ENCODE measurements around the gene GID8.

Gene GID8

DNA sequence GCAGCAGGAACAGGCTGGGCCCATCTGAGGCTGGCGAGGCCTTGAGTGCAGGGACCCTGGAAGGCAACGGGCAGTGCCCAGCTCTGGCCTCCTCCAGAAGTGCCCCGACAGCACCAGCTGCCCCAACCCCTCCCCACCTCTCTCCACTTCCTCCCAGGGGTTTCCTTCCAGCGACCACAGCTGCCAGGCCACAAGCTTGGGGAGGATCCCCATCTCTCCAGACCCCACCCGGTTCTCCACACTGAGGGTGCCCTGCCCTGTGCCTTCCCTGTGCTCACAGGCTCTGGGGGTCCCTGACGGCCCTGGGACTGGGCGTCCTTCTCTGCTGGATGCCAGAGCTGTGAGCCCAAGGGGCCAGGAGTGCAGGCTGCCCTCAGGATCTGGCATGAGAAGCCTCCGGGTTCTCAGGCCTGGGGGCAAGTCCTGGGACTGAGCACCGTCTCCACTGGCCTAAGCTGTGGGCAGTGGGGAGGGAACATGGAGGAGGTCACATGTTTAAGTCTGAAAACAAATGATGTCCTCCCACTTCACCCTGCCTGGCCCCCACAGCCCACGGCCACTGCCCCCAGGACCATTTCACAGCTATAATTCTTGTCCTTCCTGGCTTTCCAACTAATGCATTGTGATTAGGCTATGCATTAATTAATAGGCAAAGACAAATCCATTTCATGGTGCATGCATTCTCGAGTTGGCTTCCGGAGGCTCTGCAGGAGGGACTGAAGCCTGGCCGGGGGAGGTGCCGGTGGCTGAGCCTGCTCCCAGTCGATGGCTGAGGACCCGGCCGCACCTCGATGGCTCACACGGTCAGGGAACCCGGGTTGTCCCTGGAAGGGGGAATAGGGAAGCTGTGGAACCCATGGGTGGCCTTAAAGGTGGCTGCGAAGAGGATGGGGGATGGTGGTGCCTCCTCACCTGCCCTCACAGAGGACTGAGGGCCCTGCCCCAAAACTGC, 44.5 kb downstream of the GID8 start:
- Mint-ChIP-seq H3K4me3 (no peak overlapping the region), H3K9me3 (no peaks in the 10 kb centered on the region), H3K4me1 (peaks cover 39% of the 10 kb centered on the region), H3K27ac (no peak overlapping the region), H3K36me3 (peaks cover 13% of the 10 kb centered on the region)
- DNase-seq (ENCODE audit: low spot score in 2 of 2) = no peak
- ATAC-seq = no peak

DNA sequence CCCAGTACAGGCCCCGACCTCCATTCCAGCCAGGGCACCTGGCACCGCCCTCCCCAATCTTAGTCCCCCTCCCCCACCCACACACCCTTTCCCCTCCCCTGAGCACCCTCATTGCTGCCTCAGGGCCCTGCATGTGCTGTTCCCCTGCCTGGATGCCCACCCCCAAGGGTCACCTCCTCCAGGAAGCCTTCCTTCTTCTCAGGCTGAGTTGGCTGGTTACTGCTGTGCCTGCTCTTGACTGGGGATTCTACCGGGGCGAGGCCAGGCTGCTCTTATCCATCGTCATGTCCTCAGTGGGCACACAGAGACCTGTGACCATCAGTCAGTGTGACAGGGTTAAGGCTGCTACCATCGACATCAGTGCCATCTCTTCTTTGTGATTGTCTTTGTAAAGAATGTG, 45.3 kb downstream of the GID8 start:
- Mint-ChIP-seq H3K4me1 (peaks cover 31% of the 10 kb centered on the region), H3K4me3 (no peak overlapping the region), H3K36me3 (peaks cover 13% of the 10 kb centered on the region), H3K9me3 (no peaks in the 10 kb centered on the region), H3K27ac (no peak overlapping the region)
- DNase-seq (ENCODE audit: low spot score in 2 of 2) = no peak
- no peak for ATAC-seq

DNA sequence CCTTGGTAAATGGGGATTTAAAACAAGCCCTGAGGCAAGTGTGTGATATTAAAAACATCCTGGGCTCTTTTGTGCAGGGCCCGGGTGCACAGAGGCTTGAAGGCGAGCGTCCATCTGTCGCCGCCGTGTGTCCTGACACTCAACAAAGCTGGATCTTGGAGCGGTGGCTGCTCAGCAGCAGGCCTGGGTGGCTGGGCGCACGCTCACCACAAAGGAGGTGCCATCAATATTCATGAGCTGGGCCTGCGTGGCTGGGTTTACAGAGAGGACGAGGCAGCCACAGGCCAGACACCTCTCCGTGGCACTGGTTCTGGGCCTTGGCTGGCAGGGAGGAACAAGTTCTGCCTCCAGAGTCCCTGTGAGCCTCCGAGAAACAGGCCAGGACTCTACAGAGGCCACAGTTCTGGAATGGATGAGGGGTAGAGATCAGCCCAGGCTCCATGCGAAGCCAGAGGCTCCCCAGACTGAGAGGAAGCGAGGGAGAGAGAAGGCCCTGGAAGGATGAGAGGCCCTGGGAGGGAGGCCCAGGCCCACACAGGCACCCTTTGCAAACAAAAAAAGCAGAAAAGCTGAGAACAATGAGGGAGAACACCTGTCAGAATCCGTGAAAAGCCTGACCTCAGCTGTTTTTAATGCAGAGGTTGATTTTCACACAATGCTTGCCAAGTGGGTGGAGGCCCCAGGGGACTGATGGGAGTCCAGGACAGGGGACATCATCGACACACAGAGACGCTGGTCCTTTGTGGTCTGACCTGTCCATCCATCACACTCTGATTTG, 46.9 kb downstream of the GID8 start:
- peaks cover 13% of the 10 kb centered on the region for H3K36me3 Mint-ChIP-seq
- DNase-seq (ENCODE audit: low spot score in 2 of 2) (no peak), ATAC-seq (no peak)
- no peak overlapping the region for H3K27ac Mint-ChIP-seq
- H3K9me3 Mint-ChIP-seq = no peaks in the 10 kb centered on the region
- peaks cover 35% of the 10 kb centered on the region for H3K4me1 Mint-ChIP-seq
- H3K4me3 Mint-ChIP-seq = no peak overlapping the region

DNA sequence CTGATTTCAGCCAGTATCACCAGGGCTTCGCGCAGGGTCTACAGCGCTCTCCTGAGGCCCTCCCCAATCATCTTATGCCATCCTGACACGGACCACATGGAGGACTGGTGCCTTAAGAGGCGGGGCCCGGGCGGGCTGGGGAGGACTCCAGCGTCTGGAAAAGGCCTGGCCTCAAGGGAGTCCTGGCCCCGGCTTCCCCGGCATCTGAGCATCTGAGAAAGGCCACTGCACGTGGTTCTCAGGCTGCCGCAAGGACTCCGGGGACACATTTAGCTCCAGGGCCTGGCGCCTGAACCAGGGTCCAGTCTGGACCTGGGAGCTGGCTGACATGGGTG, 47.5 kb downstream of the GID8 start:
- H3K4me3 Mint-ChIP-seq = no peak overlapping the region
- H3K27ac Mint-ChIP-seq = peak overlapping the region; percentile 80
- no peaks in the 10 kb centered on the region for H3K9me3 Mint-ChIP-seq
- peaks cover 13% of the 10 kb centered on the region for H3K36me3 Mint-ChIP-seq
- DNase-seq (ENCODE audit: low spot score in 2 of 2) (no peak), ATAC-seq (no peak)
- peaks cover 35% of the 10 kb centered on the region for H3K4me1 Mint-ChIP-seq

DNA sequence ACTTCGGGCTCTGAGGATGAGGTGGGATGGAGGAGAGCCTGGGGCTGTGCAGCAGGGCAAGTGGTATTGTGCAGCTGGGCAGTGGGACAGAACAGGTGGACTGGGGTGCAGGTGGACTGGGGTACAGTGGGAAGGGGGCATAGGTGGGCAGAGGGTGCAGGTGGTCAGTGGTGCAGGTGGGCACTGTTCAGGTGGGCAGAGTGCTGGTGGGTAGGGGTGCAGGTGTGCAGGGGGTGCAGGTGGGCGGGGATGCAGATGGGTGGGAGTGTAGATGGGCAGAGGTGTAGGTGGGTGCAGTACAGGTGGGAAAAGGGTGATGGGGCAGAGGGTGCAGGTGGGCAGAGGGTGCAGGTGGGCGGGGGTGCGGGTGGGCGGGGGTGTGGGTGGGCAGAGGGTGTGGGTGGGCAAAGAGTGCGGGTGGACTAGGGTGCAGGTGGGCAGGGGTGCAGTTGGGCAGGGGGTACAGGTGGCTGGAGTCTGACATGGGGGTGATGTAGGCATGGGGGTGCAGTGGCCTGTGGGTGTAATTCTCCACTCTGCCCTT, 48.4 kb downstream of the GID8 start:
- no peak for DNase-seq (ENCODE audit: low spot score in 2 of 2)
- Mint-ChIP-seq H3K36me3 (peaks cover 13% of the 10 kb centered on the region), H3K4me1 (peaks cover 29% of the 10 kb centered on the region), H3K27ac (peak overlapping the region; percentile 80), H3K4me3 (no peak overlapping the region), H3K9me3 (no peaks in the 10 kb centered on the region)
- ATAC-seq = no peak

DNA sequence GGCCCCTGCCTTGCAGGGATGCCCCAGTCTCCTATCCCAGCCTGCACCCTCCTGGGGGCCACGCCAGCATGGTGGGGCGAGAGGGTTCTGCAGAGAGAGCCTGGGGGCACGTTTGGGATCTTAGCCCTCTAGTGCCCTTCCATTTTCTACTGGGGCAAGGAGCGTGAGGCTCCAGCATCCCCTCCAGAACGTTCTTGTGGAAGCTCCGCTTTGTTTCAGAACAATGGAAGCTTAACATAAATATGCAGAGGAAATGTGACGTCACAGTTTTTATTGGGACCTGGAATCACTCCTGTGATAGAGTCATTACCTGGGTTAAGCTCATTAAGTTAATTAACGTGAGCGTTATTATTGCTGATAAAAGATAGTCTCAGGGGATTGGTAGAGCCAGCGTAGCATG, 49.2 kb downstream of the GID8 start:
- Mint-ChIP-seq H3K4me3 (no peak overlapping the region), H3K27ac (no peak overlapping the region), H3K36me3 (peaks cover 13% of the 10 kb centered on the region), H3K4me1 (peaks cover 21% of the 10 kb centered on the region), H3K9me3 (no peaks in the 10 kb centered on the region)
- ATAC-seq (no peak), DNase-seq (ENCODE audit: low spot score in 2 of 2) (no peak)

DNA sequence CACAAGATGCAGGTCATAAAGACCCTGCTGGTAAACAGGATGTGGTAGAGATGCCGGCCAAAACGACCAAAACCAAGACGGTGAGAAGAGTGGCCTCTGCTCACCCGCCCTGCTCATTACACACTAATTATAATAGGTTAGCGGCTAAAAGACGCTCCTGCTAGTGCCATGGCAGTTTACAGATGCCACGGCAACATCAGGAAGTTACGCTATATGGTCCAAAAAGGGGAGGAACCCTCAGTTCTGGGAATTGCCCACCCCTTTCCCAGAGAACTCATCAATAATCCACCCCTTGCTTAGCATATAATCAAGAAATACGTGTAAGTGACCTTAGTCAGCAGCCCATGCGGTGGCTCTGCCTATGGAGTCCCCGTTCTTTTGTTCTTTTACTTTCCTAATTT, 51.3 kb downstream of the GID8 start:
- Mint-ChIP-seq H3K4me1 (peaks cover 15% of the 10 kb centered on the region), H3K9me3 (no peaks in the 10 kb centered on the region), H3K36me3 (peaks cover 13% of the 10 kb centered on the region), H3K4me3 (peak overlapping the region; percentile 55), H3K27ac (peak overlapping the region; percentile 45)
- DNase-seq (ENCODE audit: low spot score in 2 of 2) (no peak), ATAC-seq (peak; percentile 45)

DNA sequence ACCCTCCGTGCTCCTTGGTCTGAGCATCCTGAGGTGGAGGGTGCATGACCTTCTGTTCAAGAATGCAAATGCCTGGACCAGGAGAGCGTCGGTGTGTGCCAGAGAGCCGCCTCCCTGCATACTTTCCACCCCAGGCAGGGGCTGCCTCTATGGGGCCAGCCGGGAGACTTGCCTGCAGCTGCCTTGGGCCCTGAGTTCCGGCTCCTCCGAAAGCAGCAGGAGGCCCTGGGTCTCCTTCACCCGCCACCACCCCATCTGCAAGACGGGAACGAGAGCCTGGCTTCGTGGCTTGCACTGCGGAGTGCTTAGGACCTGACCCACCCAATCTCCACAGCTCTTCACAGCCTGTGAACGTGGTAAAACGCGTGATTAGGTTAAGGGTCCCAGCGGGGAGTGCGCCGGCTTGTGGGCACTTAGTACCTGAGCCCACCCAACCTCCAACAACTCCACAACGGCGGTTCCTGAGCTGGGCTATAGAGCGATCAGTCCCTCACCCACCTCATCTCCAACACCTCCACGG, 52.4 kb downstream of the GID8 start:
- no peak for ATAC-seq
- Mint-ChIP-seq H3K36me3 (peaks cover 13% of the 10 kb centered on the region), H3K4me3 (no peak overlapping the region), H3K27ac (no peak overlapping the region), H3K9me3 (no peaks in the 10 kb centered on the region), H3K4me1 (peaks cover 15% of the 10 kb centered on the region)
- DNase-seq (ENCODE audit: low spot score in 2 of 2) = no peak

DNA sequence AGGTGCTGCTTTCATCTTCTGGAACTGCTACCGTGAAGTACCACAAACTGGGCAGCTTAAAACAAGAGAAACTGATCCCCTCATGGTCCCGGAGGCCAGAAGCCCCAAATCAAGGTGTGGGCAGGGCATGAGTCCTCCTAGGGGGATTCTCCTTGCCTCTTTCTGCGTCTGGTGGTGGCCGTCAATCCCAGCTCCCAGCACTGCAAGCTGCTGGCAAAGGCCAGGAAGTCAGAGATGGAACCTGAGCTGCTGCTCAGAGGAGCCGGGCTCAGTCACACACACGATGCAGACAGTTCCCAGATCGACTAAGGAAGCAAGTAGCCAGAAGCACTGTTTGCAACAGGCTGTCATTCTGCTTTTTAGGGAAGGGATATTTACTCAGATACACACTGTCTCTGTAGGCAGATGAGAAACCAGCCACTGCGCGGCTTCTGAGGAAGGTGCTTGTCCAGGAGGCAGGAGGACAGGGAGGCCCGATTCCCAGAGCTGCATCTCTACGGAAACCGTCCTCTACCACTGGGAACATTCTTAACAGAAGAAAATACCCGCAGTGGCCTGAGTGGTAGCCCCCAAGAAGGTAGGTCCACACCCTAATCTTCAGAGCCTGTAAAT, 53.4 kb downstream of the GID8 start:
- DNase-seq (ENCODE audit: low spot score in 2 of 2) (no peak), ATAC-seq (no peak)
- no peaks in the 10 kb centered on the region for H3K9me3 Mint-ChIP-seq
- no peak overlapping the region for H3K4me3 Mint-ChIP-seq
- peaks cover 9% of the 10 kb centered on the region for H3K4me1 Mint-ChIP-seq
- peaks cover 7% of the 10 kb centered on the region for H3K36me3 Mint-ChIP-seq
- no peak overlapping the region for H3K27ac Mint-ChIP-seq

DNA sequence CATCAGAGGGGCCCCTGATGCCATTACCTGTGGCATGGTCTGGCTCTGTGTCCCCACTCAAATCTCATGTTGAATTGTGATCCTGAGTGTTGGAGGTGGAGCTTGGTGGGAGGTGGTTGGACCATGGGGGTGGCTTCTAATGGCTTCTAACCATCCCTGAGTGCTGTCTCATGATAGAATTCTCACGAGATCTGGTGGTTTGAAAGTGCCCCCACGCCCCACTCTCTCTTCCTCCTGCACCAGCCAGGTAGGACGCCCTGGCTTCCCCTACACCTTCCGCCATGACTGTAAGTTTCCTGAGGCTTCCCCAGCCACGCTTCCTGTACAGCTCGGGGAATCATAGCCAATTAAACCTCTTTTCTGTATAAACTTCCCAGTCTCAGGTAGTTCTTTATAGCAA, 53.9 kb downstream of the GID8 start:
- peaks cover 9% of the 10 kb centered on the region for H3K4me1 Mint-ChIP-seq
- H3K36me3 Mint-ChIP-seq = peaks cover 2% of the 10 kb centered on the region

DNA sequence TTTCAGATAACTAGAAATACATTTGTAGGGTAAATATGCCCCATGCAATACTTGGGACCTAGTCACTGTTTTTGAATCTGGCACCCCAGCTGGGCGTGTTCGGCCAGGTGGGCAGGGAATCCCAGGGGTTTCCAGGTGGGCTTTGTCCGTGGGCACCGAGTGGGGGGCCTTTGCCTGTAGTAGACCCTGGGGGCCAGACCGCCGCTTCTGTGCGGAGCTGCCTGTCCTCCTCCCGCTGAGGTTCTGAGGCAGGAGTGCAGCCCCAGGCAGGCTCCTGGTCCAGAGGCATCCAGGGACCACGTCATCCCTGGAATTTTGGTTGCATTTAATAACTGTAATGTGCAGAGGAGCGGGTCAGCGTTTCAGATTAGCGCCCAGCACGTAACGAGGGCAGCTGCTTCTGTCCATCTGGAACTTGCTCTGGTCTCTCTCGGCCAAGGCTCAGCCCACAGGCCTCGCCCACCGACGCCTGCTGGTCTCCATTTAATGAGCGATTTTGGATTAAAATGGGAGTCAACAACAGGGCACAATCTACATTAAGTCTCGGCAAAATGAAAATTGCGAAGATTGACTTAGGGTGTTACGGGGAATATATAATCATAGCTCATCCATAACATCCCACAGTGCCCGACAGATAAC, 56.0 kb downstream of the GID8 start:
- DNase-seq (ENCODE audit: low spot score in 2 of 2) (no peak), ATAC-seq (no peak)
- no peaks in the 10 kb centered on the region for H3K36me3 Mint-ChIP-seq
- peaks cover 18% of the 10 kb centered on the region for H3K4me1 Mint-ChIP-seq
- H3K4me3 Mint-ChIP-seq = no peak overlapping the region
- no peak overlapping the region for H3K27ac Mint-ChIP-seq
- no peaks in the 10 kb centered on the region for H3K9me3 Mint-ChIP-seq

More for the DNA sequence above, 53.9 kb downstream of the GID8 start:
- DNase-seq (ENCODE audit: low spot score in 2 of 2) (no peak), ATAC-seq (no peak)
- Mint-ChIP-seq H3K9me3 (no peaks in the 10 kb centered on the region), H3K4me3 (no peak overlapping the region), H3K27ac (no peak overlapping the region)

DNA sequence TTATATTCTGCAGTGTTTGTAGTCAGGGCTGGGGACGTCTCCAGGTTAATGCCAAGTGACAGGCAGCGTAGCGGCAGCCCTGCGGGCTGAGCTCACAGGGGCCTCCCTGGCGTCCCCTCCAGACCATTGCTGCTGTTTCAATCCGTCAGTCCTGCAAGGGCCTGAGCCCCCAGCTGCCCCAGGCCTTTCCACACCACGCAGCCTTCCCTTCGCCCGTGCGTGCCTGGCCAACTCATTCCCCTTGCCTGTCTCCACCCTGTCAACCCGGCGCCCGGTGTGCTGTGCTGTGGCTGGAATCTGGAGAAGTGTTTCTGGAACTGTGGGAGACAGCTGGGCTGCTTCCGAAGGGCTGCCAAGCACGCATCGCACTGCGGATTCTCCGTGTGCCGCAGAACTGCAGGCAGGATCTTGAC, 56.9 kb downstream of the GID8 start:
- no peaks in the 10 kb centered on the region for H3K9me3 Mint-ChIP-seq
- H3K36me3 Mint-ChIP-seq = no peaks in the 10 kb centered on the region
- H3K4me1 Mint-ChIP-seq = peaks cover 11% of the 10 kb centered on the region
- ATAC-seq (no peak), DNase-seq (ENCODE audit: low spot score in 2 of 2) (no peak)
- H3K4me3 Mint-ChIP-seq = no peak overlapping the region
- no peak overlapping the region for H3K27ac Mint-ChIP-seq

DNA sequence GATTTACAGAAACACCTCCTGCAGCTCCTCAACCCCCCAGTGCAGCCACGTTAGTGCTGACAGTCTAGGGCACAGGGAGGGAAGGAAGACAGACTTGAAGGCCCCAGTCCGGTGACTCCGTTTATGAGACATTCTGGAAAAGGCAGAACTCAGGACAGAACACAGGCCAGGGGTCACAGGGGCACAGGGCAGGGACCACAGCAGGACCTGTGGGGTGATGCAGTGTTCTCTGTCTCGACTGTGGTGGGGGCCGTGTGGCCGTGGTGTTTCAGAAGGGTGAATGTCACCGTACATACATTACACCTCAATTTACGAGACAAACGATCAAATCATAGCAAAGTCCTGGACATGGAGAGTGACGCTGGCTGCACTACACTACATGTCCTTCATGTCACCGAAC, 57.5 kb downstream of the GID8 start:
- DNase-seq (ENCODE audit: low spot score in 2 of 2) = no peak
- Mint-ChIP-seq H3K27ac (no peak overlapping the region), H3K4me1 (peaks cover 11% of the 10 kb centered on the region), H3K9me3 (no peaks in the 10 kb centered on the region), H3K4me3 (no peak overlapping the region), H3K36me3 (no peaks in the 10 kb centered on the region)
- no peak for ATAC-seq

DNA sequence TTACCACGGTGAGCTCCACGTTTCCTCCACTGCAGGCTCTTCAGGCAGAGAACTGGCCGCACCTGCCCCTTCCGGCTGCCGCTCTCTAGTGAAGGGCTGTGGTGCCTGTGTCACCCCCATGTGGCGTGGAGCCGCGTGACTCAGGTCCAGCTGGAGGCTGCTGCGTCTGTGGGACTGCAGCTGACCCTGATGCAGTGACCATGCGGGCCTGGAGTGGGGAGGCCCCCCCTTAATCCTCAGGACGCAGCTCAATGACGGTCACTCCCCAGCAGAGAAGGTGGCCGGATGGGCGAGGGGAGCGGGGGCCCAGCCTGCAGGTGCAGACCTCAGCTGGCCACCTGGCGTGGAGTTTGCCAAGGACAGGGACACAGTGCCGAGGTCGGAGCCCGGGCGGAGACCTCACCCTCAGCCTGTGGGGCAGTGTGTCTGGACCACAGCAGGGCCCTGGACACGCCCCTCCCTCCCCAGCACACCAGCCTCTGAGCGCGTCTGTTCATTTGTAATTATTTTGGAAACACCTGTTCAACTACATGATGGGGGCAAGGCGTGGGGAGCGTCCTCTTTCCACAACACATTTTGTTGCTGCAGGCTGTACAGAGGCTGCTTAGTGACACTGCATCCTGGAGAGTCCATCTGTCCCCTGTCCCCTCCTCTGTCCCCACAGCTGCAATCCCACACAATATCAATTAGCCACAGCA, 58.1 kb downstream of the GID8 start:
- peaks cover 11% of the 10 kb centered on the region for H3K4me1 Mint-ChIP-seq

More for the DNA sequence above, 58.1 kb downstream of the GID8 start:
- Mint-ChIP-seq H3K4me3 (no peak overlapping the region), H3K9me3 (no peaks in the 10 kb centered on the region), H3K36me3 (no peaks in the 10 kb centered on the region), H3K27ac (no peak overlapping the region)
- DNase-seq (ENCODE audit: low spot score in 2 of 2) (no peak), ATAC-seq (no peak)

All from stimulated activated effector memory CD8-positive, alpha-beta T cell treated with anti-CD3 and anti-CD28 coated beads, Interleukin-12 subunit alpha, Interleukin-12 subunit beta, amount 100 ng/mL, for 72 hours (primary cell).